NCI-H1048 (cell line): ENCODE data around the gene FPGS.

Experiments
- DNase-seq: peaks from one replicate; lab custom pipeline; 2025; lab: John Stamatoyannopoulos, UW

The FPGS gene

GRCh38 chr9:127860779-127861178 is 58.1 kb downstream of the FPGS start:
- no peak for DNase-seq

GRCh38 chr9:127862075-127863011 is 59.7 kb downstream of the FPGS start:
- no peak for DNase-seq

- DNase-seq = no peak
Measured at GRCh38 chr9:127863191-127863621, 60.5 kb downstream of the FPGS start.
